Upper lobe of left lung (tissue), 6 donors: ENCODE results near the gene POU3F2. TPM values are rescaled to one million over a fixed set of nuclear protein-coding genes. Genes with fewer than 3 reads are reported as not detected.

Experiments
- ATAC-seq, 2 donors: fragments of 200-7000 bp; cut with Tn5 transposase; one replicate each; pipeline ENCODE4 v1.9.1; 2022; ENCODE audit warnings: mild to moderate bottlenecking in 2 of 2, moderate library complexity in 2 of 2; ENCODE audit not compliant: low FRiP score in 2 of 2
- DNase-seq, 2 donors: peaks; one replicate each; pipeline ENCODE4 v3.0.0-alpha.2; 2019 to 2020
- H3K27ac ChIP-seq, 4 donors: fragments of 200-600 bp; sonication (generic); one replicate each; pipeline ENCODE4 v1.5.1; 2016 to 2019
- H3K27me3 ChIP-seq, 4 donors: fragments of 200-600 bp; sonication (generic); one replicate each; pipeline ENCODE4 v1.5.1; 2017 to 2019
- H3K36me3 ChIP-seq, 4 donors: fragments of 200-600 bp; sonication (generic); one replicate each; pipeline ENCODE4 v1.5.1; 2016 to 2019
- H3K4me1 ChIP-seq, 4 donors: fragments of 200-600 bp; sonication (generic); one replicate each; pipeline ENCODE4 v1.5.1; 2018 to 2019
- H3K4me3 ChIP-seq, 4 donors: fragments of 200-600 bp; sonication (generic); one replicate each; pipeline ENCODE4 v1.5.1; 2017 to 2019; ENCODE audit warnings: mild to moderate bottlenecking in 2 of 4, moderate library complexity in 1 of 4
- H3K9me3 ChIP-seq, 4 donors: fragments of 200-600 bp; sonication (generic); one replicate each; pipeline ENCODE4 v1.5.1; 2018 to 2019
- EP300 ChIP-seq, 4 donors: sonication (generic); formaldehyde crosslinking; IDR thresholded peaks; one replicate each; pipeline ENCODE4 v1.5.1; 2017; ENCODE audit warnings: antibody characterized with exemption in 4 of 4, control low read depth in 2 of 4
- POLR2A ChIP-seq, 4 donors: fragments of 450-650 bp; IDR thresholded peaks; one replicate each; pipeline ENCODE4 v1.5.1; 2016 to 2017; ENCODE audit warnings: antibody characterized with exemption in 4 of 4, mild to moderate bottlenecking in 2 of 4
- POLR2AphosphoS5 ChIP-seq, 2 donors: sonication (generic); formaldehyde crosslinking; IDR thresholded peaks; one replicate each; pipeline ENCODE4 v1.5.1; 2017; ENCODE audit warnings: antibody characterized with exemption in 2 of 2
- WGBS, 2 donors: methylation state at CpG; one replicate each; pipeline ENCODE4 v1.1.5; 2017 to 2018; 5-methylcytosine and 5-hydroxymethylcytosine counted together
- total RNA-seq, 6 donors: library from RNA; depleted of rRNA in 4 of 6; stranded (reverse); fragments of >200 nt in 4 of 6; gene quantifications; one replicate each; pipeline versions ENCODE4 v1.1.0 to v1.2.1, GENCODE V29; 2016 to 2021
- TF ChIP-seq, protein P1 (sequence below), 6 experiments: fragments of 450-650 bp in 4 of 6; fragments of 200-600 bp in 2 of 6; sonication (generic) in 2 of 6; IDR thresholded peaks; one replicate each; pipeline ENCODE4 v1.5.1; 2016 to 2019; ENCODE audit warnings: antibody characterized with exemption in 6 of 6
- donor health status: DM: no; HTN: no; CAD: no; lungs with moderate emphysema.
- donor health status: DM: no; HTN: yes; CAD: no; lungs with severe emphysema.

POU3F2 gene
- total RNA-seq, 6 donors from 2014 or later, result not detected

DNA sequence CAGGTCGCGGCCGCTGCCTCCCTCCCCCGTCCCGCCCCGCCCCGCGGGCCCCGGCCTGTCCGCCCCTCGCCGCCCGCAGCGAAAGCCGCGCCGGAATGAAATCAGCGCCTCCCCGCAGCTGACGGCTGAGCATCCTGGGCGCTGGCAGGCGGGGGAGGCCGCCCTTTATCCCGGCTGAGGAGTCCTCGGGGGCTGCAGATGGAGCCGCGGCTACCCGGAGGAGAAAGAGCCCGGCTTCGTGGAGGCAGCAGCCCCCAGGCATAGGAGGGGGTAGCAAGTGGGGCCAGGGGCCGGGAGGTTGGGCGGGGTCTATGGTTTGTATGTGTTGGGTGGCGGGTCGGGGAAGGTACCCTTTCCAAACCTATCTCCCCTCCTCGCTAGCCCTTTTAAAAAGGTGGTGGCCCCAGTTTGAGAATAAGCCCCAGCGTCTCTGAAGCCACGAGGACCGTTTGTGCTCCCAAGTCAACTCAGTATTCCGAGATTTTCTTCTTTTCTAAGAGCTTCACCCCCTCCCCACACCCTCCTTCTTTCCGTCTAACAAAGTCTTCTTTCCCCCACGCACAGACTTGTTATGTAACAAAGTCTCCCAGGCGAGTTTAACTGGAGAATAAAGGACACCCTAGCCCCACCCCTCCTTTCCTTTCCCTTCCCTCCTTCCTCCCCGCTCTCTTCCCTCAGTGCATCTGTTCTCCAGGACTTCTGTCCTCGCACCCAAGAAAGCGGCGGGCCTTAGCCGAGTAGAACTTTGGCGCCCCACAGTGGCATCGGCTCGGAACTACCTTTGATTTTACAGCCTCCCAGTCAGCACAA, 11.0 kb downstream of the POU3F2 start:
- DNase-seq (peak; percentile 63 to 83), ATAC-seq (peak; percentile 75 to 87)
- H3K27ac ChIP-seq, result no peak overlapping the region
- peak overlapping the region in 2 of 4 donors; percentile 31 to 32 for H3K4me3 ChIP-seq
- peaks cover 5 to 77% (median 42%) of the 10 kb centered on the region in 4 donors for H3K27me3 ChIP-seq
- 1 to 2% methylated on average over 19 to 26 of the region's 50 CpGs for WGBS, 2 donors
- TF ChIP-seq POLR2AphosphoS5 (IDR thresholded peaks at IDR 0.05) (no peak), POLR2A (IDR thresholded peaks at IDR 0.05) (no peak), EP300 (IDR thresholded peaks at IDR 0.05) (no peak)
- TF ChIP-seq, protein P1, sequence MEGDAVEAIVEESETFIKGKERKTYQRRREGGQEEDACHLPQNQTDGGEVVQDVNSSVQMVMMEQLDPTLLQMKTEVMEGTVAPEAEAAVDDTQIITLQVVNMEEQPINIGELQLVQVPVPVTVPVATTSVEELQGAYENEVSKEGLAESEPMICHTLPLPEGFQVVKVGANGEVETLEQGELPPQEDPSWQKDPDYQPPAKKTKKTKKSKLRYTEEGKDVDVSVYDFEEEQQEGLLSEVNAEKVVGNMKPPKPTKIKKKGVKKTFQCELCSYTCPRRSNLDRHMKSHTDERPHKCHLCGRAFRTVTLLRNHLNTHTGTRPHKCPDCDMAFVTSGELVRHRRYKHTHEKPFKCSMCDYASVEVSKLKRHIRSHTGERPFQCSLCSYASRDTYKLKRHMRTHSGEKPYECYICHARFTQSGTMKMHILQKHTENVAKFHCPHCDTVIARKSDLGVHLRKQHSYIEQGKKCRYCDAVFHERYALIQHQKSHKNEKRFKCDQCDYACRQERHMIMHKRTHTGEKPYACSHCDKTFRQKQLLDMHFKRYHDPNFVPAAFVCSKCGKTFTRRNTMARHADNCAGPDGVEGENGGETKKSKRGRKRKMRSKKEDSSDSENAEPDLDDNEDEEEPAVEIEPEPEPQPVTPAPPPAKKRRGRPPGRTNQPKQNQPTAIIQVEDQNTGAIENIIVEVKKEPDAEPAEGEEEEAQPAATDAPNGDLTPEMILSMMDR (IDR thresholded peaks at IDR 0.05), result peak; percentile 54 to 79 (median 64)
- no peaks in the 10 kb centered on the region for H3K9me3 ChIP-seq
- no peaks in the 10 kb centered on the region for H3K36me3 ChIP-seq
- H3K4me1 ChIP-seq, result peaks cover 30 to 51% (median 32%) of the 10 kb centered on the region in 4 donors

DNA sequence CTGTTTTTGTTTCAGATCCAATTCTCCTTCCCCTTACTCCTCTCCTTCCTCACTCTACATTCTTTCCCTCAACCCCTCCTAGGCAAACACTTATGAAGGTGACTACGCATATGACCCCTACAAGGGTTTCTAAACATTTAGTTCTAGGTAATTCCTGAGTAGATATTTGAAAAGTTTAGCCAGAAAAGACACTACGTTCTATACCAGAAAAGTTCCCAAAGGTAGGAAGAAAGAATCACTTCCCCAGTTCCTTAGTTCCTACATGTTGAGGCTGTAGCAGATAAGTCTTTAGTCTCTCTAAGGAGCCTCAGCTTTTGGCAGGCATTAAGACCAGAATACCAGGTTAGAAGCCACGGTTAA, 11.6 kb downstream of the POU3F2 start:
- WGBS, 2 donors, result 54 to 56% methylated on average over 3 of the region's 3 CpGs
- ATAC-seq (no peak), DNase-seq (no peak)
- H3K4me3 ChIP-seq, result no peak overlapping the region
- H3K27me3 ChIP-seq, result peaks cover 5 to 71% (median 42%) of the 10 kb centered on the region in 4 donors
- no peaks in the 10 kb centered on the region for H3K9me3 ChIP-seq
- no peak overlapping the region for H3K27ac ChIP-seq
- no peaks in the 10 kb centered on the region for H3K36me3 ChIP-seq
- peaks cover 30 to 51% (median 32%) of the 10 kb centered on the region in 4 donors for H3K4me1 ChIP-seq
- no peak for TF ChIP-seq POLR2A (IDR thresholded peaks at IDR 0.05)
- TF ChIP-seq POLR2AphosphoS5 (IDR thresholded peaks at IDR 0.05), result no peak
- no peak for TF ChIP-seq EP300 (IDR thresholded peaks at IDR 0.05)
- TF ChIP-seq, protein P1 (IDR thresholded peaks at IDR 0.05), result no peak

DNA sequence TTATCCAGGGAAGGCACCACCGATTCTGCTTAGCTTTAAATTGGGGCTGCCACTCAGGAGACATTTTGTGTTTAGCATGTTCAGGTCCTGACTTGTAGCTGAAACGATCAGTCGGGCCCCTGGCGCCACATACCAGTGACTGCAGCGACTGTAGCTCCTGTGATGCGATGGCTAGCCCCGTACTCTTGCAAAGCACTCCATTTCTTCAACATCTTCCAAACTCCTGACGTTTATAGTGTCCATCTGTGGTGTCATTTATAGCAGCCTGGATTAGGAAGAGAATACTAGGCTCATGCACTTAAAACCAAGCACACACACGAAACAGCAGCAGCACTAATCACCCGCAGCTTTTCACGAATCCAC, 13.0 kb downstream of the POU3F2 start:
- Histone ChIP-seq H3K36me3 (no peaks in the 10 kb centered on the region), H3K27me3 (peaks cover 4 to 58% (median 38%) of the 10 kb centered on the region in 4 donors), H3K9me3 (no peaks in the 10 kb centered on the region), H3K4me1 (peaks cover 27 to 49% (median 32%) of the 10 kb centered on the region in 4 donors), H3K27ac (no peak overlapping the region), H3K4me3 (no peak overlapping the region)
- ATAC-seq (no peak), DNase-seq (no peak)
- WGBS, 2 donors, result 35 to 37% methylated on average over 11 of the region's 11 CpGs
- no peak for TF ChIP-seq EP300 (IDR thresholded peaks at IDR 0.05)
- TF ChIP-seq, protein P1 (IDR thresholded peaks at IDR 0.05), result no peak
- no peak for TF ChIP-seq POLR2A (IDR thresholded peaks at IDR 0.05)
- TF ChIP-seq POLR2AphosphoS5 (IDR thresholded peaks at IDR 0.05), result no peak

DNA sequence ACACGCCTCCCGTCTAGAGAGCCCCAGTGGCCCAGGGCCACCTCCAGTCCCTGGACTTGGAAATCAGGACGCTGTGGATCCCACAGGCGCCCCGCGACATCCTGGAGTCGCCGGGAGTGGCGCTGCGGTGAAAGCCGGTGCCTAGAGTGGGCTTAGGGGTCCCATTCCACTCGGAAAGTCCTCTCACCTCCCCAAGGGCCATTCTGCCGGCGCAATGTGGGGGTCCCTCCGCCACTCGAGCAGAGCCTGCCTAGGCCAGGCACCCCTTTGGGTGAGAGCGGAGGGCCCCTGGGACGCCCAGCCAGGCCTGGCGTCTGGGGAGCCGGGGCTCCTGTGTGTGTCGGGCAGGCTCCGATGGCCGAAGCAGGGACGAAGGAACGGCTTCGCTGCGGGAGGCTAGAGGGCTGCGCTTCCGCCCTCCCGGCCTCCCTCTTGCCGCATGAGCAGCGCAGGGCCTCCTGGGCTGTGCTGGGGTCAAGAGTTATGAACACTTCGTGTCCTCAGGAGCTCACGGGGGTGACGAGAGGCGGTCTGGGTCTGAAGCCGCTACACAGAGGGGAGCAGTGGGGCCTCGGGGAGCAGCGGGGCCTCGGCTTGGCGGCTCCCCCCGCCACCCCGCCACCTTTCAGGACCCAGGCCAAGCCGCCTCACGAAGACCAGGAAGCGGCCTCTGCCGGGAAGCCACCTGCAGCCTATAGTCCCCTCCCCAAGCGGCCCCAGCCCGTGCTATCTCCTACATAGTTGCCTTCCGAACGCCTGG, 13.6 kb downstream of the POU3F2 start:
- Histone ChIP-seq H3K4me1 (peaks cover 22 to 44% (median 32%) of the 10 kb centered on the region in 4 donors), H3K36me3 (no peaks in the 10 kb centered on the region), H3K9me3 (no peaks in the 10 kb centered on the region), H3K4me3 (peak overlapping the region in 2 of 4 donors; percentile 7 to 23), H3K27ac (no peak overlapping the region), H3K27me3 (peaks cover 0 to 53% (median 33%) of the 10 kb centered on the region in 4 donors)
- ATAC-seq (peak; percentile 30 to 58), DNase-seq (peak in 1 of 2 donors; percentile 80)
- 6 to 25% methylated on average over 2 to 19 of the region's 51 CpGs for WGBS, 2 donors
- no peak for TF ChIP-seq POLR2A (IDR thresholded peaks at IDR 0.05)
- TF ChIP-seq, protein P1 (IDR thresholded peaks at IDR 0.05), result no peak
- TF ChIP-seq EP300 (IDR thresholded peaks at IDR 0.05), result no peak
- no peak for TF ChIP-seq POLR2AphosphoS5 (IDR thresholded peaks at IDR 0.05)
